Femur (tissue), 1 donor: ENCODE results near the gene COPS7A.

Experiments used
- DNase-seq: peaks from one replicate; pipeline ENCODE4 v3.0.0-alpha.2; 2017

The COPS7A gene

DNA sequence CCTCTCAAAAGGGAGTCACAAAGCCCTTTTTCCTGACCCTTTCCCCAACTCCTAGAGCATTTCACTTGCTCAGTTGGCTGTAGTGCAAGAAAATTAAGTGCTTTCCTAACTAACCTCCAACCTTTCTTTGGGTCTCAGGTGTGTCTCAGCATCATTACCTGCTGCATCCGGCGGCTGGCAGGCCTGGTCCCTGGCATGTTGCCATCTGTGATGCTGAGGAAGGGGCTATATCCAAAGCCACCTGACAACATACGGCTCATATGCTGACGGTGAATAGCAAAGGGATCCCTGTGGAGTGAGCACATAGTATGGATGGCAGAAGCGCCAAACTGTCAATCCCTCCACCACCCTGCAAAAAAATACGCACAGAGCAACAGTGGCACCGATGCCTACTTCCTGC lies 27.9 kb downstream of the COPS7A start:
- no peak for DNase-seq

DNA sequence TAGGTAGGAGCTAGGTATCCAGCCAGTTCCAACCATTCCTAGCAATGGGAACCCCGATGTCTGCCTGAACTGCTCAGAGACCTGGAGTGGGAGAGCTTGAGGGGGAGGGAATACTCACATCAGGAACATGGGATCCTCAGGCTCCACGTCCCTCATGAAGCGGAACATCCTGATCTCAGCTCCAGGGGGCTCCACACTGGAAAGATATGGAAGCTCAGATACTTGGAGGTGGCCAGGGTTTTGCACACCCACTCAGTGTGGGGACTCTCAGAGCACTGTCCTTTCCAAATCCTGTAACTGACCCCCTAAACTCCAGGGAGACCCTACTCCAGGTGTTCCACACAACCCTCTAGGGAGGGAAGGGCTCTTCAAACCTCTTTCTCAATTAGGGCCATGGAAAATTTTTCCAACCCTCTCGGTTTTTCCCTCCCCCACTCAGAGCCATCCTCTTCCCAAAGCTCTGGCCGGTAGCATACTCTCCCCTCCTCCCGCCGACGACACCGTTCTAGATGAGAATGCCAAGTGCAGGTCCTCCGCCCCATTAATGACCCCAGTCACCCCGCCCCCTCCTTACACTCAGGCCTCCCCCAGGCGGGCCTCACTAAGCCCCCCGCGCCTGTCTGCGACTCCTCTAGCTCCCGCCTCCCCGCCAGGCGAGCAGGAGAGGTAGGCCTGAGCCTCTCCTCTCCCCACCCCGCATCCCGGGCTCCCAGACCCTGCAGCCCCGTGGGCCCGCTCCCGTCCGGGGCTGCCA lies 28.5 kb downstream of the COPS7A start:
- peak; percentile 81 for DNase-seq

DNA sequence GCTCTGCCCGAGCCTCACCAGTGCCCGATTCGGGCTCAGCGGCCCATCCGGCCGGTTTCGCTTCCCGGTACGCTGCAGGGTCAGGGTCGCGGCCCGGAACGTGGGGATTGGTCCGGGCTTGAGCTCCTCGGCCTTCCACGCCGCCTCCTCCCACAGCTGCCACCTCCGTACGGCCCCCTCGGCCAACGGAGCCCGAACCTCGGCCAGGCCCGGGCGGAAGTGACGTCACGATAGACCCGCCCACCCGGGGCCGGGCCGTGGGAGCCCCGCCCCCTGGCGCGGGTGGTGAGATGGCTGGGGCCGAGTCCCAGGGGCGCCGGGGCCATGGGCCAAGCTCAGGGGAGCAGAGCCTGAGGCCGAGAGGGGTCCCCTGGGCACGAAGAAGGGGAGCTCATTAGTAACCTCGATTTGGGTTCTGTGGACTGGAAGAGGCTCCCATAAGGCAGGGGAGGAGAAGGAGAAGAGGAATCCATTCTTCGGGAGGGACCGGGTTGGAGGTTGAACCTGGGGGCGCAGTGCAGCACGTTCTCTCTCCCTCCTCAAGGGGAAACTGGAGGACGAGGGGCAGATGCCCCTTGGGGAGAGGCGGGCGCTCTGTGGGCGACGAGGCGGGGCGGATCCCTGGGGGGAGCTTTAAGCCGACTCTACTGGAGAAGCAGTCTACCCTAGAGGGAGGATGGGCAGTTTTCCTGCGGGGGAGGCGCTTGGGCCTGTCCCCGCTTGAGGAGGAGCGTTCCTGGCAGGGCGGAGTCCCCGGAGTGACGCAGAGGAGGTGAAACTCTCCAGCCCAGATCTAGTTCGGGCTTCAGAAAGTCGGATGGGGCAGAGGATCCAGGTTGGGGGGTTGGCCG lies 29.3 kb downstream of the COPS7A start, which contains the start of gene MLF2:
Gene MLF2 (minus strand): TSS at position 221 of the 851 bp plus-strand sequence. CDS start 807 bp downstream, outside the sequence.
- DNase-seq, result peak; percentile 99

DNA sequence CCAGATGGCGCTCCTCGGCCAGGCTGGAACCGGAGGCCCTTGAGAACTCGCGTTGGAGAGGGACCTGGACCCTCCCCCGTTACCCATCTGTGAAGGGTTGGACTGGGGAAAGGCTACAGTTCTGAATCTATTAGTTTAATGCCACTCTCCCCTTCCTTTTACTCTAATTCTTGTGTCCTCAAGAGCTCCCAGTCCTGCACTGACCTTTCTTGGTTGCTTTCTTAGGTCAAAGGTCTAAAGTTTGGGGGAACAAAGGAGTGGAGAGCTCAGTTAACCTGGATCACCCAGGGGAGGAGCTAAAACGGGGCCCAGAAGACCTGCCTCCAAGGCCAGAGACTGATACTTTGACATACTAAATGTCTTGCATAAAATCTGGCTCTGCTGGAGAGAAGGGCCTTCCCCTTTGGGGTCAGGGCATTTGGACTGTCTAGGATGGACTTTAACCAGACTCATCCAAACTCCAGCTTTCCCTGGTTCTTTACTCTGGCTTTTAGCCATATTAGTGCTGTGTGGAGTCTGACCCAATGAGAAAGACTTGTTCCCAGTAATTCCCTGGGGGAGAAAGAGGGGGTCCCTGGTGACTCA lies 30.0 kb downstream of the COPS7A start:
- no peak for DNase-seq

DNA sequence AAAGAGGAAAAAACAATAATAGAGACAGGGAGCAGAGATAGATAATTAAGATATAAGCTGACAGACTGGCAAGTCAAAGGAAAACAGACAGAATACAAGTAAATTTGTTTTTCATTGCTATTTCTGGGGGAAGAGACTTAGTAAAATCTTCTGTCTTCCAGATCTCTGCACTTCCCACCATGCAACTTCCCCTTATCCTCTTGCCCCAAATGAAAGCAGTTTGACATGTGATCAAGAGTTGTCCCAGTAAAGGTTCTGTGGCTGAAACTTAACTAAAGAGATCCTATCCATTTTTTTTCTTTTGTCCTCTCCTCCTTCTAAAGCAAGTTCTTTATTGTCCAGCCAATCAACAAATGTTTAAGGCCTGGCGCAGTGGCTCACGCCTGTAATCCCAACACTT lies 30.6 kb downstream of the COPS7A start:
- DNase-seq, result no peak

DNA sequence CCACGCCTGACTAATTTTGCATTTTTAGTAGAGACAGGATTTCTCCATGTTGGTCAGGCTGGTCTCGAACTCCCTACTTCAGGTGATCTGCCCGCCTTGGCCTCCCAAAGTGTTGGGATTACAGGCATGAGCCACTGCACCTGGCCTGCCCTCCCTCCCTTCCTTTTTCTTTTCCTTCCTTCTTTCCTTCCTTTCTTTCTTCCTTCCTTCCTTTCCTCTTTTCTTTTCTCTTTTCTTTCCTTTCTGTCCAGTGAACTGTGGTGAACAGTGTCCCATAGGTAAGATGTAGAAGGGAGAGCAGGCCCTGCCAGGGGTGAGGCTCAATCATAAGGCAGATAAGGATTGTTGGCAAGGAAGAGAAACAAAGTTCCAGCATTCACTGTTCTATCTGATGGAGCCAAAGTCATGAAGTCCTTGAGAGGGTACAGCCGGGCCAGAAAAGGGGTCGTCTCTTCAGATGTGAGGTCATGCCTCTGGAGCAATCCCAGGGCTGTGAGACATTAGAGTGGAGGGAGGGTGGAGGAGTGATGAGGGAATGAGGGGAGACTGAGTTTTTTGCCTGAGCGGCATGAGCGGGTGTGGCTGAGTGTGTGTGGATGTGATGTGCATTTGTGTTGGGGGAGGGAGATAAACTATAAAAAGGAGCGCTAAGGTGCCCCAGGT lies 33.3 kb downstream of the COPS7A start:
- no peak for DNase-seq

DNA sequence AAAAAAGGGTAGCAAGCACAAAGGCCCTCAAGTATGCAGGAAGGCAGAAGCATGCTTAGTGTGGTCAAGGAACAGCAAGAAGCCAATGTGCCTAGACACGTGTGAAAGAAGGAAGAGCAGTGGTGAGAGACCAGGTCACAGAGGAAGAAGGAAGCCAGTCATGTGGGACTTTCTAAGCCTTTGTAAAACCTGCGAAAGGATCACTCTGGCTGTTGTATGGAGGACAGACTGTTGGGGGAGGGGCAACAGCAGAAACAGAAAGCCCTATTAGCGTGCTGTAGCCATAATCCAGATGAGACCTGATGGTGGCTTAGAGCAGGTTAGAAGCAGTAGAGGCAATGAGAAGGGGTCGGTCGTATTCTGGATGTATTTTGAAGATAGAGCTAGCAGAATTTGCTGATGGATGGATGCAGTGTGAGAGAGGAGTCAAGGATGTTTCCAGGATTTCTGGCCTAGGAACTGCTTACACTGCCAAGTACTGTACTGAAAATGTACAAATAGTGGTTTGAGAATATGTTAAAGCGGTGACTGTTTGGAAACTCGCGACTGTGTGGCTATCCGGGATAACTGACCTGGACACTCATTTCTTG lies 34.8 kb downstream of the COPS7A start:
- no peak for DNase-seq

DNA sequence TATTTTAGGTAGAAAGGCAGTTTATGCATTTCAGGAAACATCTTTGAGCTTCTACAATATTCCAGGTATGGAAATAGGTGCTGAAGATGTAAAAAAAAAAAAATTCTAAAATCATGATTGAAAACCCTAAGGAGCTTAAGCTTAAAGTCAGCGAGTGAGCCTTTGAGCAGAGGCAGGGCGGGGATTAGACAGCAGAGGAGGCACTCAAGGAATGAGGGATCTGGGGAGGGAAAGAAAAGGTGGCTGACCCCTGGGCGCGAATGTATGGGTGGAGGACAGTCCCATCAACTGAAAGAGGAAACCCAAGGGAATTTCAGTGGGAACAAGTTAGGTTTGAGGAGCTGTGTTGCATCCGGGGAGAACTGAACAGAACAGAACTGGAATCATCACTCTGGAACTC lies 35.9 kb downstream of the COPS7A start:
- no peak for DNase-seq

DNA sequence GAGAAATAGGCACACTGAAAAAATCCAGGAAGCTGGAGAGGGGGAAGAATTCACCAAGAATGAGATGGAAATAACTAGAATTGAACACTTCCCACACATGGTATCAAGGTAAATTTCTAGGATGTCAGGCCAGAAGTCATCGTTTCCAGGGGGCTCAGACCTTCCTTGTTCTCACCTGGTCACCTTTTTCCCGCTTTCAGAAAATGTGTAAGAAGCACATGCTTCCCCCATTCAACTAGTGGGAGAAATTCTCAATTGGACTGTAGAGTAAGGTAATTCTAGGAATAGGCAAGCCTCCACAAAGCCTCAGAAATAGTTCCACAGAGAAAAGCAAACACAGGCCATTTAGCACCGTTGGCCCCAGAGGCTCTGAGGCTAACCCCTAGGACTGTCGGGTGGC lies 39.5 kb downstream of the COPS7A start:
- no peak for DNase-seq

DNA sequence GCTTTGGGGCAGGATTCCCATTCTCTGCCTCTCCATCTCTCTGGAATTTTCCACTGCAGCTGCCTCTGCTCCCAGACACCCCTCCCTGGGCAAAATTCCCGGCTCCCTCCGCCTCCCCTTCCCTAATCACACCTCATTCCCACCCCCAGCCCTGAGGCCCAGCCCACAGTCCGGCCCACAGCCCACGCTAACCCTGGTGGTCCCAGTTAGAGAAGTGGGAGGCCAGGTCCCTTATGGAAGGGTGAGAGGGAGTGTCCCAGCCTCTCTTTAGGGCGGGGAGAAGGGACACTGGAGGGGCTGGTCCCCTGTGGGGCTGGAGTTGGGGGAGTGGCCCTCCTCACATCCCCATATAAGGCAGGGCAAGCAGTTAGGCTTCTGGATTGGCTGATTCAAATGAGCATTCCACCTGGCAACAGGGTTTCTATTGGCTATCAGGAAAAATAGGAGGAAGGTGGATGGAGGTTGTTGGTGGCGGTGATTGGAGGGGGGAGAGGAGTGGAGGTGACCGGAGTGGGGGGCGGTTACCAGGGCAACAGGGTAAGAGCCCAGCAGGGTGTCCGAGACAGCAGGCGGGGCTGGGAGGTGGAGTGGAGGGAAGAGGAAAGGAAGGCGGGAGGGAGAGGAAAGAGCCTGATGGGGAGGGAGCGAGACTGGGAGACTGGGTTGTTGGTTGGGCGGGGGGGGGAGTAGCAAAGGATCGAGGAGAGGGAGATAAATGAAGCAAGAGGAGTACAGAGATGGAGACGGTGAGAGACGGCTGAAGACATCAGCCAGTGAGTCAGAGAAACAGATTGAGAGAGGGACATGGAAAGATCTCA lies 40.4 kb downstream of the COPS7A start:
- DNase-seq, result peak; percentile 97

DNA sequence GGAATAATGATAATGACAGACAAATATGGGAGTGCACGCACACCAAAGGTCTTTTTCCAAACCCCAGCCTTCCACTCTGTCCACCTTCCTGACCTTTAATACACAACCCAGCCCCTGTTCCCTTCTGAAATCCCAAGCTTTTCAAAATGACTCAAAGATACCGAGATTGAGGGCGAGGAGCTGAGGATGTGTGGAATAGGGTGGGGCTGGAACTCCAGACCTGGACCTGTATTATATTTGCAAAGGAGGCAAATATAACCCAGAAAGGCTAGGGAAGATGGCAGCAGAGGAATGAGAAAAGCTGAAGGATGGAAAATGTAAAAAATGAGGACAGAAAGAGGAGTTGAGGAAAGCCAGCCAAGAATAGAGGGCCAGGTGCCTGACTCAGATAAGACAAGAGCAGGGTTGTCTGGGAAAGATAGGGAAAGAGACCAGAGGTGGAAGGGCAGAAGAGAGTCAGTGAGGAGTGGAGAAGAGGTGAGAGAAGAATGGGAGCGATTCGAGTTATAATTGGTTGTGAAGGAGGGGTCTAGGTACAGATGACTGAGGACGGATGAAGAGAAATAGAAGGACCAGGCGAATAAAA lies 41.3 kb downstream of the COPS7A start:
- DNase-seq, result no peak

DNA sequence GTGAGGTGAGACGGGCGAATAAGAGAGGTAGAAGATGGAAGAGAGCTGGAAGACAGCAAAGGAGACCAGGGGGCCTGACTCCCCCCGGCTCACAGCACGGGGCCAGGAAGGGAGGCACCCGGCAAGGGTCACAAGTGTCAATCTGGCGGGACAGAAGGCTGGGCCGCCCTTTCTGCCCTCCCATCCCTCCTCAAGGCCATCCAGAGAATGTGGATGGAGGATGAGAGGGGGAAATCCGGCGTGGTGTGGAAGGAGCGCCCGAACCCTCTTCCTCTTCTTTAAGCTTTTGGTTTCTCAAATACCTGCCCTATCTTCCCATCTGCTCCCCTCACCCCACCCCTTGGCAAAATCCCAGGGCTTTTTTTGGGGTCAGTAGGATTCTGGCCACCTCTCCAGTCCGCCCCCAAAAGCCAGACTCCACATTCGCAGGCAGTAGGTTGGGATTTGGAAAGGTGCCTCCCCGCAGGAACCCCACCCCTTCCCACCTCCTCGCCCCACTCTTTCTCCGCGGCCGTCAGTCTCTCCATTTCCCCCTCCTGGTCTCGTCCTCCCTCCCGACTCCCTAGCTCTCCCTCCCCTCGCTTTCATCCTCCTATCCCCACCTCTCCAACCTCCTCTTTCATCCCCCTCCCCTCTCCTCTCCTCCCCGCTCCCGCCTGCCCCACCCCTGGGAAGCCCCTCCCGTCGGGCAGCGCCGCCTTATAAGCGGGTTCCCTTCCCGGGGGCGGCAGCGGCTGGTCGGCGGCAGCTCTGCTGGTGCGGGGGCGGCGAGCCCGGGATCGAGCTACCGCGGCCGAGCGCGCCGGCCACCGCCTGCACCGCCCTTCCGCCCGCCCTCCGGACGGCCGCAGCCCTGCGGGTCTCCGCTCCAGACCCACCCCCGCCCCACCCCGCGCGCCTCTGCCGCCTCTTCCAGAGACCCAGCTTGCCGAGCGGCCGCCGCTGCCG lies 42.1 kb downstream of the COPS7A start, which contains the start of gene PTMS:
Gene PTMS (plus strand): TSS at position 730 of the 948 bp plus-strand sequence. CDS start 343 bp downstream, outside the sequence.
- peak; percentile 94 for DNase-seq

DNA sequence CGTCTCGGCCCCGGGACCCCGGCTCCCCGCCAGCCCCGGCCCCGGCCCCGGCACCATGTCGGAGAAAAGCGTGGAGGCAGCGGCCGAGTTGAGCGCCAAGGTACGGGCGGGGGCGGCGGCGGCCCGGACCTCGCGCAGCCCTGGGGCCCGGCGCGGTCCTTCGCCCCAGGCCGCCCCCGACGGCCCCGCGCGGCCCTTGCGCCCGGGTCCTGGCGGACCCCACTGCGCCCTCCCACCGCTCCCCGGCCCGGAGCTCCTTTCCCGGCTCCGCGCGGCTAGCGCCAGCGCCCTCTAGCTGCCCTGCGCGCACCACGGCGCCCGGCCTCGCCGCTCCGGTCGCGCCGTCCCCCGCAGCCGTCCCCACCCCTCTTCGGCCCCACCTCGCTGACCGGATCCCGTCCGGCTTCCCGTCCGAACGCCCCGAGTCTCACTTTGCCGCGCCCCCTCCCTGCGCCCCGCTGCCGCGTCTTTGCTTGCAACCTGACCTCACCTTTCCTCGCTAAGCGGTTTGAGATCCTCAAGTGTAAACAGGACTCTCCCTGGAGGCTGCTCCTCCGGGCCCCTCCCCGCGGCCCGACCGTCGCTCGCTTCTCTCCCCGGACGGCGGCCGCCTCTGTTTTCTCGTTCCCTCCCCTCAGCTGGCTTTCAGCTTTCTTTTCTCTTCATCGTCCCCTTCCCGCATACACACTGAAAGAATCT lies 43.0 kb downstream of the COPS7A start:
- peak; percentile 88 for DNase-seq

DNA sequence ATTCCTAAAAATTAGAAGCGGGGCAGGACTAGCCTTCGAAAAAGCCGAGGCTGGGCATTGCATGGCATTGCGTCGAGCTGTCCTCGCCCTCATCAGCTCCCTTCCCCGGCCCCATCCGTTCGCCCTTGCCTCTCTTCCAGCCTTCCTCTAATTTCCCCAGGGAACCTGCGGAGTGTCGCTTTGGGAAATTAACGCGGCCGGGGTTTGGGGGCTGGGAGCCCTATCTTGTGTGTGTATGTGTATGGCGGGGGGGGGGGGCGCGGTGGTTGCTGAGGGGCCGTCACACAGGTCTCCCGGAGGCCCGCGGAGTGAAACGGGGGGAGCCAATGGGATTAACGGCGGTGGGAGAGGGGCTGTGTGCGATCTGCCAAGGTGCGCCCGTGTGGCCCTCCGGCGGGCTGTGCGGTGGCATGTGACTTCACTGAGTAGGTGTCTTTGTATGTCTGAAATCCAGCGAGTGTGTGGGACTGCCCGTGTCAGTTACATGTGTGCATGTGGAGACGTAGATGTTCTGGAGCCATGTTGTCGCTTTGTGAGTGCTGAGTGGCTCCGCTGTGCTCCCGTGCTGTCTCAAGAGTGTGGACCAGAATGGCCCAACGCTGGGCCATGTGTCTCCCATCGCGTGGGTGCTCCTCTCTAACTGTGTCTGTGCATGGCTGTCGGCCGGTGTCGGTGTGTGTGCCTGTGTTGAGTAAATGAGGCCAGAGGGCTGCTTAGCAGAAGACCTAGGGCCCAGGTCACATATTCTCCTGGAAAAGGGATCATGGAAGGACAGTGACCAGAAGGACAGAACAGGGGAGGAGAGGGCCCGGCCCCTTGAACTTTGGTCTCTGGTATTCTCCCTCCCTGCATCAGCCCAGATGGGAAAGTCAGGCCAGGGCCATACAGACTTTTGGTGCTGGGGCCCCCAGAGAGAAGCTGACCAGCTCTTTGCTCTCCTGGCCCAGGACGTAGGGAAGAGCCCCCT lies 43.8 kb downstream of the COPS7A start:
- peak; percentile 54 for DNase-seq

DNA sequence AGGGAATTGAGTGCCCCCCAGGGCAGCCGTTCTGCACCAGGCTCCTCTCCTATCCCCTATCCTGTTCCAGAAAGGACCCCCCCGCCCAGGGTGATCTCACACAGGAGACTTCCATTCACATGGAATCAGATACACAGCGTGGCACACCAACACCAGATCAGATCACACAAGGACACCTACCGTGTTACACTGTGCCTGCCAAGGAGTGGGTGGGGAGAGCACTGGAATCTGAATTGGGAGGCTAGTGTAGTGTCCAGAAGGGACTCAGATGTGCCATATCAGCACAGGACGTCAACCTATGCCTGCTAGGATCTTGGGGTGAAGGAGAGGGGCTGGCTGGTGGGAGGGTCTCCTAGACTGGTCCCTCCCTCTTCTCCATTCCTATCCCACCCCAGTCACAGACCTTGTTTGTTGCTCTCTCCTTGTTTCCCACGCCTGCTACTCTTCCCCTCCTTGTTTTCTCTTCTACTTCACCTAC lies 44.6 kb downstream of the COPS7A start:
- DNase-seq, result no peak

DNA sequence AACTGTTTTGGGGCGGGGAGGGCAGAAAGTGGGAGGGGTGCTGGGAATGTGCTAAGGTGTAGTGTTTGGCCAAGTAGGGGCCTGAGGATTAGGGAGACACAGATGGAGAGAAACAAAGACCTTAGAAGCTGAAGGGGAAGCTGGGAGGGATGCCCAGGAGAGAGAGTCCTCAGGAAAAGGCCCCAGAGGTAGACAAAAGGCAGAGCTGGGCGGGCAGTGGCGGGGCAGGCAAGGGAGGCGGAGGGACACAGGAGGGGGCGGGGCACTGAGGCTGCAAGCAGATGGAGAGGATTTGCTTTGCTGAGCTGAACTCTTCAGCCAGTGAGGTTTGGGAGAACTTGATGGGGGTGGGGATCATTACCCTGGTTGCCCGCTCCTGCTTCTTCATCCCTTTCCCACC lies 45.1 kb downstream of the COPS7A start:
- DNase-seq, result peak; percentile 67

DNA sequence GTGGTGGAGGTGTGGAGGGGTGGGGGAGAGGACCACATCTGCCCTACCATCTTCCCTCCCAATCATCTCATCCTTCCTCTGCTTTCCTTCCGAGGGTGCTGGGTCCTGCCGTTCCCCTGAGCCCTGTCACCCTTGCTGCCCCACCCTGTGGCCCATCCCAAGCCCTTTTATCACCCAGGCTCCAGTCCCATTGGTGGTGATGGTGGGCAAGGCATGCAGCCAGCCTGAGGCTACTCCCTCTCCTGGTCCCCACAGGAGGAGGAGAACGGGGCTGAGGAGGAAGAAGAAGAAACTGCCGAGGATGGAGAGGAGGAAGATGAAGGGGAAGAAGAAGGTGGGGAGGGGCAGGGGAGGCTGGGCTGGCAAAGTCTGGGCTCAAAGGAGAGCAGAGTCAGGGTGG lies 45.8 kb downstream of the COPS7A start:
- DNase-seq, result no peak

DNA sequence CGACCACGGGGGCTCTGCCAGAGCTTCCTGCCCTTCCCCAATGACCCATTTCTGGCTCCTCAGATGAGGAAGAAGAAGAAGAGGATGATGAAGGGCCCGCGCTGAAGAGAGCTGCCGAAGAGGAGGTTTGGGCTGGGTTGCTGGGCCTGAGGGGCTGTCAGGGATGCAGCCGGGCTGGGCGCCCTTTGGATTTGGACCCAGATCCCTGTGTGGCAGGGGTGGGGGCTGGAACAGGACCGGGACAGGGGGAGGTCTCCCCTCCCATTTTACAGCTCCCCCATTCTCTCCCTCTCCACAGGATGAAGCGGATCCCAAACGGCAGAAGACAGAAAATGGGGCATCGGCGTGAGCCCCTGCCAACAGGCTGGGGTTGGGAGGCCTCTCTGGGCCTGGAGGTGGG lies 46.2 kb downstream of the COPS7A start:
- DNase-seq, result no peak
